H1 (cell line): ENCODE measurements around the gene TDRD6. TPM values are rescaled to one million over a fixed set of nuclear protein-coding genes. Genes with fewer than 3 reads are reported as not detected.

Experiments used
- ASH2L ChIP-seq: fragments of 200-600, 300-600 bp; sonication (generic); IDR thresholded peaks from one replicate; pipeline ENCODE4 v1.7.1; 2017; ENCODE audit warnings: low read length
- BRCA1 ChIP-seq: IDR thresholded peaks from 2 replicates; pipeline ENCODE4 v1.6.1; 2012; ENCODE audit warnings: low read depth, low read length, improper control_type of control experiment
- CHD2 ChIP-seq: IDR thresholded peaks from 2 replicates; pipeline ENCODE4 v1.6.1; 2012; ENCODE audit warnings: low read length, improper control_type of control experiment
- EZH2 ChIP-seq: fragments of 200-600 bp; sonication (generic); IDR thresholded peaks from 2 replicates; pipeline ENCODE4 v1.7.1; 2012; ENCODE audit warnings: low read depth, mild to moderate bottlenecking, moderate library complexity, low read length, inconsistent platforms; ENCODE audit not compliant: severe bottlenecking
- KDM4A ChIP-seq: IDR thresholded peaks from one replicate; pipeline ENCODE4 v1.7.1; 2012; ENCODE audit warnings: low read depth, mild to moderate bottlenecking, moderate library complexity, low read length, inconsistent platforms; ENCODE audit not compliant: severe bottlenecking
- TAF1 ChIP-seq: IDR thresholded peaks from 2 replicates; pipeline ENCODE4 v1.6.1; 2011; ENCODE audit warnings: mild to moderate bottlenecking, low read depth, low read length
- TBP ChIP-seq: IDR thresholded peaks from 2 replicates; pipeline ENCODE4 v1.6.1; 2011; ENCODE audit warnings: low read depth, low read length, improper control_type of control experiment
- ZNF274 ChIP-seq: IDR thresholded peaks from 2 replicates; pipeline ENCODE4 v1.7.0; 2012; ENCODE audit warnings: low read length, borderline replicate concordance; ENCODE audit errors: extremely low read depth
- polyA plus RNA-seq, 7 experiments: library from polyadenylated mRNA; depleted of rRNA in 3 of 7; stranded (reverse) in 5 of 7; unstranded in 2 of 7; fragments of >200 nt in 5 of 7; fragments of 200-250 nt in 2 of 7; gene quantifications; 1 replicate in 5 of 7; 2 replicates in 1 of 7; 4 replicates in 1 of 7; pipeline versions ENCODE4 v1.2.1 to v1.2.3, GENCODE V29; 2011 to 2013; ENCODE audit warnings: missing spikeins in 2 of 7, mixed read lengths in 2 of 7
- total RNA-seq: library from RNA; stranded (reverse); fragmentation: NEBNext Ultra II Directional; extraction: Animal tissue kit (Norgen Biotek cat#: 25700); gene quantifications from 2 replicates; pipeline ENCODE4 v1.2.1, GENCODE V29; 2021

TDRD6 gene
- total and polyA plus RNA-seq, 2 of the 8 experiments (the other 6 are each of a cell fraction or from before 2014, with no cell fraction given): 0.06 to 0.19 TPM

DNA sequence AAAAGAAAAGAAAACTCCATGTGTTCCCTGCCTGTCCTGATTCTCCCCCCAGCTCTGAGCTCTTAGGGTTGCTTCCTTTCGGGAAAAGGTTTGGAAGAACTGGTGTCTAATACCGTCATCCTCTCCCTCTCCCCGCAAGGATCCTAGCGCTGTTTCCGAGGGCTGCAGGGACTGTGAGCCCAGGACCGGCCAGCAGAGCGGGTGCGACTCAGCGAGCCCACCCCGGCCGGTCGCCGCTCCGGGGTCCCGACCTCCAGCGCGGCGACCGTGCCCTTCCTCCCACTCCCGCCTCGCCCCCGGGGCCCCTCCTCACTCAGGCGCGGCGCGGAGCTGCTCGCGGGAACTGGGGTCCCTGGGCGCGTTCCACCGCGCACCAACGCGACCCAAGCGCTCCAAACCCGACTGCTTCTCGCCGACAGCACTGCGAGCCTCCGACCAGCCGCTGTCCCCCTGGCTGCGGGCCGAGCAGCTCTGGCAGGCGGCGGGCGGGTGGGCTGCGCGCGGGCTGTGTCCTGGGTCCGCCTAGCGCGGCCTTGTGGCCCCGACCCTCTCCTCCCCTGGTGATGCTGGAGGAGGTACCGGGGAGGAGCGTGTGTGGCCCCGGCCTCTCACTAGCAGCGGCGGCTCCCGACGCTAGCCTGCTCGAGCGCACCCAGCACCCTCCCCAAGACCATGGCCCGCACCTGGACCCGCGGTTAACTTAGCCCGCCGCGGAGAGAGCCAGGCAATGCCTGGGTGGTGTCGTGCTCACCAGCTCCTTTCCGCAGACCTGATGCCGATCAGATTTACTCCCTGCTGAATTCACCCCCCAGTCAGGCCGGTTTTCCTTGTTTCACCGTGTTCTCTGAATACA is 47.4 kb downstream of the TDRD6 start, which contains the start of gene PLA2G7 (continued):
- TF ChIP-seq ASH2L (peak; percentile 59), EZH2 (peak; percentile 42), CHD2 (peak; percentile 47; the same call in 1 of the 2 replicates), TBP (peak; percentile 63; the same call in 1 of the 2 replicates), KDM4A (peak; percentile 88), TAF1 (peak; percentile 44; the same call in 1 of the 2 replicates), ZNF274 (no peak), BRCA1 (no peak)
